ENCODE data around the gene COQ4. TPM values are rescaled to one million over a fixed set of nuclear protein-coding genes. Genes with fewer than 3 reads are reported as not detected.

COQ4 gene
- total and polyA plus RNA-seq, 2 of the 8 experiments (the other 6 are each of a cell fraction or from before 2014, with no cell fraction given): 32.3 to 58.8 TPM

DNA sequence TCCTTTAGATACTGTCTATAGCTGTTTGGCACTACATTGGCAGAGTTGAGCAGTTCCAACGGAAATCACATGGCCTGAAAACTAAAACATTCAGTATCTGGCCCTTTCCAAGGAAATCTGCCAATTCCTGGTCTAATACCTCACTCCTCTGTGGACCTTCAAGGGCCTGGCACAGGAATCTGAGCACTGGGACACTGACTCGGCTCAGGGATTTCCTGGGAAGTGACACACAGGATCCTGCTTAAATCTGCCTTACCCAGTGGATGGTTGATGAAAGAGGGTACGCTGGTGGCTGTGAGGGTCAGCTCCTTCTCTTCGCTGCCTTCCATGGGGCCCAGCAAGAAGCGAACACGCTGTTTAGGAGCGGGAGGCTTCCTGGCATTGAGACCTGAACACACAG is 1.3 kb upstream of the COQ4 start:
- Histone ChIP-seq H3K9ac (replicated peaks in 1 of 4; ENCODE audit: extremely low read depth in 1 of 4, low read depth in 3 of 4, low read length in 3 of 4) (peak overlapping the region in 2 of 4 experiments; percentile 29 to 91; a peak in 4 of 7 replicates), H3K27ac (ENCODE audit: low read depth, low read length) (no peak overlapping the region)

More for the DNA sequence above, 1.3 kb upstream of the COQ4 start:
- Histone ChIP-seq H4K20me1 (replicated peaks in 1 of 2; ENCODE audit: control insufficient read depth in 1 of 2, insufficient read depth in 2 of 2, low read length in 2 of 2) (peaks cover 1 to 3% of the 10 kb centered on the region in 2 experiments), H4K5ac (ENCODE audit: insufficient read length, low read depth, low read length) (no peak overlapping the region), H2BK12ac (ENCODE audit: low read depth, low read length) (no peak overlapping the region), H3K79me2 (ENCODE audit: control insufficient read depth in 1 of 2, insufficient read depth in 2 of 2, low read length in 2 of 2) (peaks cover 0 to 25% of the 10 kb centered on the region in 2 experiments; a peak in 2 of 4 replicates), H3K18ac (ENCODE audit: extremely low read depth, low read length) (no peak overlapping the region), H2BK15ac (ENCODE audit: low read length) (no peak overlapping the region), H3K4me1 (replicated peaks in 1 of 4; ENCODE audit: control insufficient read depth in 3 of 4, insufficient read depth in 4 of 4, low read length in 3 of 4) (no peaks in the 10 kb centered on the region; a peak in 3 of 7 replicates), H4K91ac (replicated peaks; ENCODE audit: insufficient read length, low read length) (no peak overlapping the region), H2AK5ac (ENCODE audit: low read depth, low read length) (no peak overlapping the region), H4K8ac (ENCODE audit: extremely low read depth, insufficient read depth, low read length) (peak overlapping the region; percentile 18; the same call in 1 of the 2 replicates), H3K27me3 (replicated peaks in 1 of 4; ENCODE audit: control insufficient read depth in 3 of 4, extremely low read depth in 1 of 4, insufficient read depth in 3 of 4, low read length in 3 of 4) (no peaks in the 10 kb centered on the region), H3K4me3 (ENCODE audit: extremely low read depth in 1 of 4, insufficient read depth in 2 of 4, low read depth in 3 of 4, low read length in 4 of 4) (peak overlapping the region; percentile 86 to 100 (median 92)), H3K4me2 (ENCODE audit: insufficient read depth in 1 of 2, low read depth in 2 of 2, low read length in 2 of 2) (peak overlapping the region; percentile 63 to 96), H3K36me3 (ENCODE audit: control insufficient read depth in 2 of 4, insufficient read depth in 4 of 4, low read length in 3 of 4) (peaks cover 0 to 19% (median 11%) of the 10 kb centered on the region in 4 experiments; a peak in 5 of 8 replicates), H2AFZ (ENCODE audit: low read length) (no peak overlapping the region), H2BK5ac (ENCODE audit: low read depth, low read length) (no peak overlapping the region), H3K4ac (replicated peaks; ENCODE audit: insufficient read length, low read depth, low read length) (no peak overlapping the region), H3K79me1 (ENCODE audit: low read depth, low read length) (peaks cover 4% of the 10 kb centered on the region; the same call in 1 of the 2 replicates), H3K14ac (ENCODE audit: insufficient read length) (no peak overlapping the region), H3K56ac (replicated peaks; ENCODE audit: insufficient read length, low read depth, low read length) (no peak overlapping the region), H2BK20ac (ENCODE audit: low read length) (no peak overlapping the region), H2BK120ac (replicated peaks; ENCODE audit: low read depth, low read length) (no peak overlapping the region), H3K23ac (ENCODE audit: insufficient read length) (no peak overlapping the region), H3K9me3 (ENCODE audit: insufficient read depth in 2 of 2, low read depth in 1 of 2, low read length in 1 of 2) (no peaks in the 10 kb centered on the region), H3K23me2 (ENCODE audit: low read depth, low read length) (peaks cover 7% of the 10 kb centered on the region)
- POLR2A ChIA-PET (ENCODE audit: partially characterized antibody): interaction anchor here (0.6 to 3.3 kb wide), 13 partner anchors 9 to 231 kb away, joined by 3 to 11 read pairs (median 3); partner anchors contain the start of genes SLC27A4 and SPTAN1
- CTCF ChIA-PET (ENCODE audit: partially characterized antibody): interaction anchor here (0.9 to 1.8 kb wide), 8 partner anchors 12 to 98 kb away, joined by 3 to 5 read pairs (median 3); no protein-coding TSS in a partner anchor
- DNase-seq (ENCODE audit: low read depth in 1 of 2, low spot score in 2 of 2) (no peak), FAIRE-seq (no peak)
- WGBS, 2 experiments (ENCODE audit: extremely low coverage in 1 of 2, insufficient coverage in 1 of 2, insufficient read length in 1 of 2, insufficient replicate concordance in 2 of 2, low coverage in 1 of 2, low lambda C conversion rate in 2 of 2, missing lambda C conversion rate in 1 of 2): 90% methylated on average over 7 of the region's 7 CpGs; no CpG with 5 or more reads in 1 of the 2 experiments
- no peak for TF ChIP-seq POLR2A (IDR thresholded peaks at IDR 0.05; ENCODE audit: control extremely low read depth in 1 of 2, low read depth in 2 of 2, low read length in 2 of 2)
- no peak for TF ChIP-seq POLR2AphosphoS5 (IDR thresholded peaks at IDR 0.05; ENCODE audit: low read depth, low read length)
- no peak for TF ChIP-seq HDAC6 (IDR thresholded peaks at IDR 0.05; ENCODE audit: low read depth, low read length)
- no peak for TF ChIP-seq SIN3A (conservative IDR thresholded peaks at IDR 0.05 in 1 of 2, IDR thresholded peaks at IDR 0.05 in 1 of 2; ENCODE audit: low read depth in 1 of 2, low read length in 2 of 2)
- TF ChIP-seq, protein P1, sequence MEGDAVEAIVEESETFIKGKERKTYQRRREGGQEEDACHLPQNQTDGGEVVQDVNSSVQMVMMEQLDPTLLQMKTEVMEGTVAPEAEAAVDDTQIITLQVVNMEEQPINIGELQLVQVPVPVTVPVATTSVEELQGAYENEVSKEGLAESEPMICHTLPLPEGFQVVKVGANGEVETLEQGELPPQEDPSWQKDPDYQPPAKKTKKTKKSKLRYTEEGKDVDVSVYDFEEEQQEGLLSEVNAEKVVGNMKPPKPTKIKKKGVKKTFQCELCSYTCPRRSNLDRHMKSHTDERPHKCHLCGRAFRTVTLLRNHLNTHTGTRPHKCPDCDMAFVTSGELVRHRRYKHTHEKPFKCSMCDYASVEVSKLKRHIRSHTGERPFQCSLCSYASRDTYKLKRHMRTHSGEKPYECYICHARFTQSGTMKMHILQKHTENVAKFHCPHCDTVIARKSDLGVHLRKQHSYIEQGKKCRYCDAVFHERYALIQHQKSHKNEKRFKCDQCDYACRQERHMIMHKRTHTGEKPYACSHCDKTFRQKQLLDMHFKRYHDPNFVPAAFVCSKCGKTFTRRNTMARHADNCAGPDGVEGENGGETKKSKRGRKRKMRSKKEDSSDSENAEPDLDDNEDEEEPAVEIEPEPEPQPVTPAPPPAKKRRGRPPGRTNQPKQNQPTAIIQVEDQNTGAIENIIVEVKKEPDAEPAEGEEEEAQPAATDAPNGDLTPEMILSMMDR (IDR thresholded peaks at IDR 0.05; ENCODE audit: control extremely low read depth in 1 of 3, insufficient read depth in 1 of 3, low read depth in 1 of 3, low read length in 3 of 3): no peak
- no peak for TF ChIP-seq ASH2L (IDR thresholded peaks at IDR 0.05; ENCODE audit: low read length)
- no peak for TF ChIP-seq TEAD4 (IDR thresholded peaks at IDR 0.05; ENCODE audit: low read depth, low read length)
- no peak for TF ChIP-seq CBX5 (IDR thresholded peaks at IDR 0.05; ENCODE audit: low read depth, low read length)
